Naive thymus-derived CD4-positive, alpha-beta T cell (primary cell): ENCODE results near the gene SGMS1. TPM values are rescaled to one million over a fixed set of nuclear protein-coding genes. Genes with fewer than 3 reads are reported as not detected.
A peak's percentile ranks its signal among the peaks of the same experiment; 100 is the strongest.

Source experiments
- ATAC-seq: fragments of 150-1000 bp; cut with Tn5 transposase; 2 replicates; pipeline ENCODE4 v1.10.0; 2021; ENCODE audit warnings: mild to moderate bottlenecking, moderate library complexity
- CTCF ChIA-PET: fragments of 350-600 bp; sonication (Branson Sonifier 250); formaldehyde crosslinking; loops from one replicate; lab custom pipeline; 2021; ENCODE audit warnings: antibody characterized with exemption; lab: Charles Lee
- POLR2A ChIA-PET: fragments of 350-600 bp; sonication (Branson Sonifier 250); formaldehyde crosslinking; loops from one replicate; lab custom pipeline; 2021; ENCODE audit warnings: antibody characterized with exemption, inconsistent platforms; lab: Charles Lee
- DNase-seq, 9 donors: peaks; one replicate each; pipeline versions ENCODE4 v3.0.0 to v3.0.0-alpha.2; 2020 to 2022; ENCODE audit warnings: mixed read lengths in 1 of 9
- H3K27ac ChIP-seq: one replicate; pipeline ENCODE4 v1.7.0; 2013; ENCODE audit warnings: mild to moderate bottlenecking, low read depth, low read length, moderate library complexity
- H3K27me3 ChIP-seq, 2 donors: one replicate each; pipeline ENCODE4 v1.7.0; 2013; ENCODE audit warnings: low read length in 2 of 2, mild to moderate bottlenecking in 2 of 2, moderate library complexity in 2 of 2; ENCODE audit not compliant: control insufficient read depth in 2 of 2, insufficient read depth in 2 of 2
- H3K36me3 ChIP-seq, 3 experiments: 1 replicate in 2 of 3; 2 replicates in 1 of 3; pipeline ENCODE4 v1.7.0; 2013; ENCODE audit warnings: low read length in 3 of 3, mild to moderate bottlenecking in 3 of 3, moderate library complexity in 1 of 3; ENCODE audit not compliant: insufficient read depth in 3 of 3, control insufficient read depth in 2 of 3
- H3K4me1 ChIP-seq, 2 donors: one replicate each; pipeline ENCODE4 v1.7.0; 2013; ENCODE audit warnings: low read length in 2 of 2, mild to moderate bottlenecking in 2 of 2, moderate library complexity in 1 of 2; ENCODE audit not compliant: control insufficient read depth in 2 of 2, insufficient read depth in 2 of 2
- H3K4me3 ChIP-seq: 2 replicates; pipeline ENCODE4 v1.7.0; 2013; ENCODE audit warnings: mild to moderate bottlenecking, low read length
- H3K9me3 ChIP-seq, 3 experiments: 1 replicate in 2 of 3; 2 replicates in 1 of 3; pipeline ENCODE4 v1.7.0; 2013; ENCODE audit warnings: low read length in 3 of 3; ENCODE audit not compliant: control insufficient read depth in 2 of 3
- H3K27ac Mint-ChIP-seq, 9 donors: one replicate each; pipeline ENCODE4 v1.8.0; 2020 to 2022; ENCODE audit warnings: mixed read lengths in 9 of 9, mild to moderate bottlenecking in 8 of 9, moderate library complexity in 5 of 9, inconsistent platforms in 2 of 9
- H3K27me3 Mint-ChIP-seq, 5 donors: one replicate each; pipeline ENCODE4 v1.8.0; 2021 to 2022; ENCODE audit warnings: mixed read lengths in 5 of 5, mild to moderate bottlenecking in 1 of 5
- H3K36me3 Mint-ChIP-seq, 5 donors: one replicate each; pipeline ENCODE4 v1.8.0; 2020 to 2022; ENCODE audit warnings: mixed read lengths in 5 of 5, mild to moderate bottlenecking in 3 of 5, inconsistent platforms in 1 of 5
- H3K4me1 Mint-ChIP-seq, 7 donors: one replicate each; pipeline ENCODE4 v1.8.0; 2020 to 2022; ENCODE audit warnings: mixed read lengths in 7 of 7, mild to moderate bottlenecking in 3 of 7, inconsistent platforms in 1 of 7
- H3K4me3 Mint-ChIP-seq, 10 donors: one replicate each; pipeline ENCODE4 v1.8.0; 2020 to 2022; ENCODE audit warnings: mild to moderate bottlenecking in 10 of 10, mixed read lengths in 10 of 10, moderate library complexity in 6 of 10, inconsistent platforms in 2 of 10
- H3K9me3 Mint-ChIP-seq, 11 donors: one replicate each; pipeline ENCODE4 v1.8.0; 2020 to 2022; ENCODE audit warnings: mixed read lengths in 11 of 11, mild to moderate bottlenecking in 4 of 11, inconsistent platforms in 1 of 11, moderate library complexity in 1 of 11
- intact Hi-C, 2 donors: fragments of 100-400 bp; cut with micrococcal nuclease; formaldehyde crosslinking; loops; one replicate each; pipeline ENCODE4 v1.15.1; 2023
- polyA plus RNA-seq, 2 donors: library from polyadenylated mRNA; unstranded; fragments of 300-500 nt; fragmentation: Illumina TruSeq; gene quantifications; one replicate each; pipeline ENCODE4 v1.2.3, GENCODE V29; 2021
- total RNA-seq, 6 experiments: library from RNA in 5 of 6; stranded (reverse) in 5 of 6; gene quantifications; 1 replicate in 5 of 6; 2 replicates in 1 of 6; pipeline ENCODE4 v1.2.3 and lab custom pipeline; 2021 to 2026

Gene SGMS1
- total and polyA plus RNA-seq, 7 experiments from 2014 or later: 11.5 to 45.7 (median 29.4) TPM

DNA sequence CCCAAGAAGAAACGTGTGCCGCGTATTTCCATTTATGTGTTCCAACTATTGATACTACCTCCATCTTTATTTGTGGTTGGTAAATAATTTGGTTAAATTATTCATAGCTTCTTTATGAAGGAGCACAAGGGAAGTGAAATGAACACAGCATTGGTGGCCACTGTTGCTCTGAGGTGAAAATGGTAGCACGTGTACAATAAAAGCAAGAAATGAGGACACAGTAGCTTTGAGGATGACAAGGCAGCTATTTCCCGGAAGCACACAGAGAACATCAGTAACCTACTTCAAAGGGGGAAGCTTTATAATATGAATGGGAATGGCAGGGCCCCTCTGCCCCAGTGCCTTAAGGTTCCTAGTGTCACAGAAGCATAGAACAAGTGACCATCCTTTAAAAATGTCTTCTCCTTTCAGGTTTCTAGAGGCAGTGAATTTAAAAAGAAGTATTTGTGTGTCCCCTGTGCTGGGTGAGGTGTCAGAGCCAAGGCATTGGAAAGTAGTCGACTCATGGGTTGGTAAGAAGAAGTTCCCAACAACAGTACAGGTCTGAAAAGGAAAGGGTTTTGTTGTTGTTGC lies 78.8 kb downstream of the SGMS1 start:
- peaks cover 0 to 22% (median 0%) of the 10 kb centered on the region in 11 donors for H3K9me3 Mint-ChIP-seq
- Histone ChIP-seq H3K4me3 (no peak overlapping the region), H3K9me3 (no peaks in the 10 kb centered on the region), H3K27me3 (no peaks in the 10 kb centered on the region), H3K36me3 (no peaks in the 10 kb centered on the region), H3K4me1 (peaks cover 7 to 12% of the 10 kb centered on the region in 2 donors), H3K27ac (no peak overlapping the region)
- ChIA-PET CTCF (interaction anchor here (1.0 kb wide), 1 partner anchor 8 kb away, joined by 3 read pairs; no protein-coding TSS in a partner anchor), POLR2A (interaction anchor here (1.1 kb wide), 1 partner anchor 21 kb away, joined by 3 read pairs; no protein-coding TSS in a partner anchor)
- H3K4me3 Mint-ChIP-seq: peak overlapping the region in 5 of 10 donors; percentile 15 to 62 (median 39)
- H3K4me1 Mint-ChIP-seq: peaks cover 28 to 93% (median 83%) of the 10 kb centered on the region in 7 donors
- H3K36me3 Mint-ChIP-seq: peaks cover 4 to 35% (median 28%) of the 10 kb centered on the region in 5 donors
- peak overlapping the region in 4 of 9 donors; percentile 0 to 82 (median 34) for H3K27ac Mint-ChIP-seq
- ATAC-seq (peak; percentile 32), DNase-seq (peak in 5 of 9 donors; percentile 4 to 37 (median 17))
- no peaks in the 10 kb centered on the region for H3K27me3 Mint-ChIP-seq
- intact Hi-C loops: loop anchor here in 1 of 2 donors (5.0 kb wide), 2 partner anchors 38 to 77 kb away; partner anchors contain the start of gene SGMS1

DNA sequence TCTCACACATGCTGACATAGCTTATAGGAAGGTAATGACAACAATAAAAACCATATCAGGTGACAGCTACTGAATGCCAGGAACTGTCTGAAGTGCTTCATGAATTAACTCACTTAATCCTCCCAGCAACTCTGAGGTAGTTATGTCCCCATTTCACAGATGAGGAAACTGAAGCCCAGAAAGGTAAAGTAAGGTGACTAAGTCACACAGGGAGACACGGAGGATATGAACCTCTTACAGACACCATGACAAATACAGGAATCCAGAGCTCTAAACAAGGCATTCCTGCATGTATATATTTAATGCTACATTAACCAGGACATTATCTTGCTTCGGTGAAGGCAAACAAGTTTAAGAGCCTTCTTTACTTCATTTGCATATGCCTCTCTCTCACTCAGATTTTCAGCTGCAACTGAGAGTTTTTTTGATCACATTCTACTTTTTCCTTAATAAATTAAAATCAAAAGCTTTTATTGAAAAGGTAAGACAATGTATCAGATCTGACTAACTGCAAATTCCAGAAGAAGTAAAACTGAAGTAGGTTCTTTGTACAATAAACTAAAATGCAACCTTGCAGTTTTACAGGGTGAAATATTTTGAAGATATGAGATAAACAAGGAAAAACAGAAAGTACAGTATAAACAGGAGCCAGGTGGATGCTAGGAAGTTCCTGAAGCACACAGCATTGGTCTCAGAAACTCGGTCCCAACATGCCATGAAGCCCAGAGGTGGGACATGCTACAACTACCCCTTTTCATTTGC lies 79.5 kb downstream of the SGMS1 start:
- Mint-ChIP-seq H3K9me3 (peaks cover 0 to 22% (median 0%) of the 10 kb centered on the region in 11 donors), H3K27ac (peak overlapping the region in 1 of 9 donors; percentile 34), H3K27me3 (no peaks in the 10 kb centered on the region), H3K4me1 (peaks cover 28 to 92% (median 85%) of the 10 kb centered on the region in 7 donors), H3K4me3 (peak overlapping the region in 3 of 10 donors; percentile 20 to 62 (median 39)), H3K36me3 (peaks cover 4 to 29% (median 24%) of the 10 kb centered on the region in 5 donors)
- H3K4me1 ChIP-seq: peaks cover 7 to 13% of the 10 kb centered on the region in 2 donors
- ChIA-PET POLR2A (interaction anchor here (1.1 kb wide), 1 partner anchor 22 kb away, joined by 3 read pairs; no protein-coding TSS in a partner anchor), CTCF (interaction anchor here (1.0 kb wide), 1 partner anchor 9 kb away, joined by 3 read pairs; no protein-coding TSS in a partner anchor)
- no peak overlapping the region for H3K27ac ChIP-seq
- no peak overlapping the region for H3K4me3 ChIP-seq
- intact Hi-C loops: loop anchor here in 1 of 2 donors (5.0 kb wide), 2 partner anchors 37 to 78 kb away; partner anchors contain the start of gene SGMS1
- no peaks in the 10 kb centered on the region for H3K9me3 ChIP-seq
- no peaks in the 10 kb centered on the region for H3K36me3 ChIP-seq
- no peaks in the 10 kb centered on the region for H3K27me3 ChIP-seq
- no peak for ATAC-seq
- no peak for DNase-seq

DNA sequence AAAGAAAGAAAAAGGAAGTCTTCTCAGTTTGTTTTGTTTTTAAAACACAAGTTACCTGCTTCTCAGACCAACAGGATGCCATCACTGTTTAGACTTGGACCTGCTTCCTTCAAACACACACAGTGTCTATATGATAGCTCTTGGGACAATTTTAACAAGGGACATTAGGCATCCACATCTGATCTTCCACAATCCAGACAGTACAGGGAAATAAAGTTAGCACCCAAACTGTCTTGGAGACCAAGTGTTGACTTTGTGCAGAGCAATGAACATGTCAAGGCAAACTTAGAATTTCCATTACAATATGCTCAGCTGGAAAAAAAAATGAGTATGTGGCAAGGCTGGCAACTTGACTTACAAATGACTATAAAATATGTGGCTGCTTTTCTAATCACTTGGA lies 80.9 kb downstream of the SGMS1 start:
- POLR2A ChIA-PET: no interaction called here
- Mint-ChIP-seq H3K27ac (peak overlapping the region in 1 of 9 donors; percentile 14), H3K9me3 (peaks cover 0 to 13% (median 0%) of the 10 kb centered on the region in 11 donors), H3K4me3 (no peak overlapping the region), H3K36me3 (peaks cover 2 to 26% (median 18%) of the 10 kb centered on the region in 5 donors), H3K27me3 (no peaks in the 10 kb centered on the region), H3K4me1 (peaks cover 32 to 87% (median 78%) of the 10 kb centered on the region in 7 donors)
- no peak overlapping the region for H3K4me3 ChIP-seq
- DNase-seq: no peak
- CTCF ChIA-PET: no interaction called here
- H3K36me3 ChIP-seq: no peaks in the 10 kb centered on the region
- H3K9me3 ChIP-seq: no peaks in the 10 kb centered on the region
- intact Hi-C loops: loop anchor here in 1 of 2 donors (5.0 kb wide), 2 partner anchors 36 to 79 kb away; partner anchors contain the start of gene SGMS1
- H3K27me3 ChIP-seq: no peaks in the 10 kb centered on the region
- peaks cover 7 to 13% of the 10 kb centered on the region in 2 donors for H3K4me1 ChIP-seq
- no peak overlapping the region for H3K27ac ChIP-seq
- no peak for ATAC-seq

DNA sequence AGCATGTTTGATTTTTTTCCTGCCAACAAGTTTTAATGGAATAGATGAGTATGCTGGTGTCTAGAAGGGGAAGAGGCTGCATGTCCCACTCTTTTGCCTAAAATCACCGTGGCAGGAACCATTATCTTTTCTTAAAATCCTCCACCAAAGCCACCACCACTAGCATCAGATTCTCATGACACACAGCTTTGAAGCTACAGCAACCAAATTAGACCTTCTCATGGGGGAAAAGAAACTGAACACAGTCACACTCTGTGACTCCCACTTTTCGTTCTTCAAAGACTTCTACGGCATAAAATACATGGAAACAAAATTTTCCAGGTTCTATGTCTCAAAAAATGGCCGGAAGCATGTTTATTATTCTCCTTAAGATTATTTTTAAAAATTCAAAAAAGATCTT lies 81.8 kb downstream of the SGMS1 start:
- Mint-ChIP-seq H3K4me1 (peaks cover 34 to 79% (median 73%) of the 10 kb centered on the region in 7 donors), H3K27ac (no peak overlapping the region), H3K9me3 (peaks cover 0 to 8% (median 0%) of the 10 kb centered on the region in 11 donors), H3K4me3 (no peak overlapping the region), H3K36me3 (peaks cover 0 to 21% (median 11%) of the 10 kb centered on the region in 5 donors), H3K27me3 (no peaks in the 10 kb centered on the region)
- Histone ChIP-seq H3K27me3 (no peaks in the 10 kb centered on the region), H3K27ac (no peak overlapping the region), H3K4me1 (peaks cover 7 to 13% of the 10 kb centered on the region in 2 donors), H3K9me3 (no peaks in the 10 kb centered on the region), H3K4me3 (no peak overlapping the region), H3K36me3 (no peaks in the 10 kb centered on the region)
- intact Hi-C loops: loop anchor here in 1 of 2 donors (5.0 kb wide), 2 partner anchors 35 to 80 kb away; partner anchors contain the start of gene SGMS1
- ChIA-PET CTCF (no interaction called here), POLR2A (no interaction called here)
- ATAC-seq: no peak
- DNase-seq: no peak

DNA sequence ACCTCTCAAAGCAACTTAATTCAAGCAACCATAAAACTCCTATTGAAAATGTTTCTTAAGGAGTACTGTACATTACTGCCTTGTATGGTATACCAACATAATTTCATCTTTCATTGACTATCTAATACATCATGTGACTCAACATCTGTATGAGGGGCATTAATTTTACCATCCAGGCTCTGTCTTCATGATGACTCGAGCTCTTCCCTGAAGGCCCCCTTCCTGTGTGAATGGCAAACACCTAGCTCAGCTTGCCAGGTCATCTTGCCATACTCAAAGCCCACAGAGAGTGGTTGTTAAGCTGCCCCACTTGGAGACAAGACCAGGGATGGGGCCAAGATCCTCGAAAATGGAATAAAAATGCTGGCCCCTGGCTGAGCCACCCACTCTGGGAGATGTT lies 82.4 kb downstream of the SGMS1 start:
- ChIA-PET CTCF (no interaction called here), POLR2A (no interaction called here)
- Histone ChIP-seq H3K4me1 (peaks cover 7 to 13% of the 10 kb centered on the region in 2 donors), H3K27ac (no peak overlapping the region), H3K36me3 (no peaks in the 10 kb centered on the region), H3K4me3 (no peak overlapping the region), H3K27me3 (no peaks in the 10 kb centered on the region), H3K9me3 (no peaks in the 10 kb centered on the region)
- no peak overlapping the region for H3K4me3 Mint-ChIP-seq
- intact Hi-C loops: loop anchor here in 1 of 2 donors (5.0 kb wide), 2 partner anchors 34 to 81 kb away; partner anchors contain the start of gene SGMS1
- H3K36me3 Mint-ChIP-seq: peaks cover 0 to 21% (median 11%) of the 10 kb centered on the region in 5 donors
- ATAC-seq (no peak), DNase-seq (no peak)
- peaks cover 35 to 78% (median 73%) of the 10 kb centered on the region in 7 donors for H3K4me1 Mint-ChIP-seq
- H3K27ac Mint-ChIP-seq: peak overlapping the region in 1 of 9 donors; percentile 57
- no peaks in the 10 kb centered on the region for H3K27me3 Mint-ChIP-seq
- H3K9me3 Mint-ChIP-seq: peaks cover 0 to 7% (median 0%) of the 10 kb centered on the region in 11 donors

DNA sequence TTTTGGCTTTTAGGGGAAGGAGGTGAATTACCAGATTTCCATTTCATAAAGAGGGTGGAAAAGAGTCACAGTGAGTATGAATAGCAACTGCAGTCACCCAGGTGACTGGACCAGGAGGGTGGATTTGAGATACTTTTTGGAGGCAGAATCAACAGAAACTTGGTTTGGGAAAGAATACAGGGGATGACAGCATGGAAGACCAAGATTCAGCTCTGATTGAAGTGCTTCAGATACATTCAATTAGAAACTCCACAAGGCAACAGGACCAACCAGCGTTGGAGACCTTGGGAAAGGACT lies 83.0 kb downstream of the SGMS1 start:
- Mint-ChIP-seq H3K27ac (peak overlapping the region in 1 of 9 donors; percentile 40), H3K4me3 (peak overlapping the region in 2 of 10 donors; percentile 8 to 32), H3K4me1 (peaks cover 38 to 78% (median 72%) of the 10 kb centered on the region in 7 donors), H3K27me3 (no peaks in the 10 kb centered on the region), H3K36me3 (peaks cover 0 to 23% (median 8%) of the 10 kb centered on the region in 5 donors), H3K9me3 (peaks cover 0 to 7% (median 0%) of the 10 kb centered on the region in 11 donors)
- intact Hi-C loops: loop anchor here in 1 of 2 donors (5.0 kb wide), 2 partner anchors 33 to 82 kb away; partner anchors contain the start of gene SGMS1
- H3K4me3 ChIP-seq: no peak overlapping the region
- no peak overlapping the region for H3K27ac ChIP-seq
- ATAC-seq: no peak
- H3K4me1 ChIP-seq: peaks cover 7 to 13% of the 10 kb centered on the region in 2 donors
- DNase-seq: no peak
- no peaks in the 10 kb centered on the region for H3K27me3 ChIP-seq
- ChIA-PET CTCF (no interaction called here), POLR2A (interaction anchor here (0.7 kb wide), 1 partner anchor 17 kb away, joined by 3 read pairs; no protein-coding TSS in a partner anchor)
- H3K36me3 ChIP-seq: no peaks in the 10 kb centered on the region
- H3K9me3 ChIP-seq: no peaks in the 10 kb centered on the region
